IMR-90 (cell line): ENCODE data around the gene SRBD1. TPM values are rescaled to one million over a fixed set of nuclear protein-coding genes. Genes with fewer than 3 reads are reported as not detected.

ENCODE experiments used
- ATAC-seq: fragments of 200-7000 bp; cut with Tn5 transposase; 2 replicates; pipeline ENCODE4 v1.9.1; 2020; ENCODE audit warnings: low read depth, mild to moderate bottlenecking, moderate library complexity
- BruUV-seq: library from RNA; stranded (reverse); fragments of 400-500 nt; replicated peaks from 2 replicates; lab custom pipeline; 2021; lab: Mats Ljungman, UMichigan
- CTCF ChIA-PET: fragments of 300-600 bp; formaldehyde crosslinking; extraction: SDS; loops from one replicate; lab custom pipeline; 2021; ENCODE audit warnings: antibody characterized with exemption; lab: Yijun Ruan, JAX
- POLR2A ChIA-PET: fragments of 300-600 bp; sonication (Branson Sonifier 250); formaldehyde crosslinking; loops from one replicate; lab custom pipeline; 2022; ENCODE audit warnings: antibody characterized with exemption; ENCODE audit not compliant: unreplicated experiment; lab: Charles Lee
- DNase-seq: peaks from one replicate; pipeline ENCODE4 v3.0.0; 2013
- H2AFZ ChIP-seq: replicated peaks from 2 replicates; pipeline ENCODE3; 2013; ENCODE audit warnings: low read length, mild to moderate bottlenecking; ENCODE audit not compliant: poor library complexity
- H2AK5ac ChIP-seq: 2 replicates; pipeline ENCODE4 v1.6.1; 2013; ENCODE audit warnings: low read depth, low read length, inconsistent platforms
- H2AK9ac ChIP-seq: replicated peaks from 2 replicates; pipeline ENCODE3; 2013; ENCODE audit warnings: mild to moderate bottlenecking, low read depth, low read length, moderate library complexity; ENCODE audit not compliant: poor library complexity
- H2BK120ac ChIP-seq: 2 replicates; pipeline ENCODE4 v1.6.1; 2013; ENCODE audit warnings: low read depth, low read length, inconsistent platforms
- H2BK15ac ChIP-seq: 3 replicates; pipeline ENCODE4 v1.6.1; 2013; ENCODE audit warnings: low read depth, low read length, inconsistent platforms
- H2BK20ac ChIP-seq: 2 replicates; pipeline ENCODE4 v1.6.1; 2013; ENCODE audit warnings: low read depth, mild to moderate bottlenecking, inconsistent platforms, low read length, moderate library complexity
- H2BK5ac ChIP-seq: 2 replicates; pipeline ENCODE4 v1.6.1; 2013; ENCODE audit warnings: mild to moderate bottlenecking, low read depth, low read length, inconsistent platforms; ENCODE audit not compliant: poor library complexity, severe bottlenecking
- H3K14ac ChIP-seq: replicated peaks from 2 replicates; pipeline ENCODE4 v1.6.1; 2013; ENCODE audit warnings: low read depth, low read length, inconsistent platforms
- H3K18ac ChIP-seq: 2 replicates; pipeline ENCODE4 v1.6.1; 2013; ENCODE audit warnings: low read depth, low read length, control low read depth
- H3K23ac ChIP-seq: 2 replicates; pipeline ENCODE4 v1.6.1; 2013; ENCODE audit warnings: low read depth, low read length, inconsistent platforms
- H3K27ac ChIP-seq: 2 replicates; pipeline ENCODE4 v1.5.1; 2013; ENCODE audit warnings: mild to moderate bottlenecking, control low read depth, low read length; ENCODE audit not compliant: insufficient read depth
- H3K27me3 ChIP-seq: 2 replicates; pipeline ENCODE4 v1.6.1; 2013; ENCODE audit warnings: low read length; ENCODE audit not compliant: control insufficient read depth, insufficient read depth
- H3K36me3 ChIP-seq: 2 replicates; pipeline ENCODE4 v1.6.1; 2013; ENCODE audit warnings: low read length, mixed read lengths; ENCODE audit not compliant: control insufficient read depth, insufficient read depth
- H3K4ac ChIP-seq: 2 replicates; pipeline ENCODE4 v1.6.1; 2013; ENCODE audit warnings: low read depth, low read length, inconsistent platforms
- H3K4me1 ChIP-seq: 2 replicates; pipeline ENCODE4 v1.6.1; 2013; ENCODE audit warnings: low read length, mixed read lengths; ENCODE audit not compliant: control insufficient read depth, insufficient read depth
- H3K4me2 ChIP-seq: 2 replicates; pipeline ENCODE4 v1.6.1; 2013; ENCODE audit warnings: low read depth, mild to moderate bottlenecking, control low read depth, low read length, moderate library complexity
- H3K4me3 ChIP-seq: 2 replicates; pipeline ENCODE4 v1.5.1; 2013; ENCODE audit warnings: low read depth, mild to moderate bottlenecking, control low read depth, low read length, moderate library complexity; ENCODE audit not compliant: insufficient read depth
- H3K56ac ChIP-seq: 2 replicates; pipeline ENCODE4 v1.6.1; 2013; ENCODE audit warnings: low read length, inconsistent platforms; ENCODE audit not compliant: insufficient read depth; ENCODE audit errors: extremely low read depth
- H3K79me1 ChIP-seq, 2 experiments: 2 replicates each; pipeline ENCODE4 v1.6.1; 2013; ENCODE audit warnings: low read length in 2 of 2, inconsistent platforms in 1 of 2, low read depth in 1 of 2
- H3K9ac ChIP-seq: 2 replicates; pipeline ENCODE4 v1.6.1; 2013; ENCODE audit warnings: low read depth, low read length, control low read depth
- H3K9me1 ChIP-seq: 2 replicates; pipeline ENCODE4 v1.6.1; 2013; ENCODE audit warnings: low read length, inconsistent platforms; ENCODE audit not compliant: insufficient read depth
- H3K9me3 ChIP-seq: 2 replicates; pipeline ENCODE4 v1.6.1; 2013; ENCODE audit warnings: low read length; ENCODE audit not compliant: control insufficient read depth, insufficient read depth
- H4K20me1 ChIP-seq: 2 replicates; pipeline ENCODE4 v1.6.1; 2013; ENCODE audit warnings: low read length, inconsistent platforms; ENCODE audit not compliant: insufficient read depth
- H4K5ac ChIP-seq: 2 replicates; pipeline ENCODE4 v1.6.1; 2013; ENCODE audit warnings: mild to moderate bottlenecking, low read depth, low read length, control low read depth
- H4K8ac ChIP-seq, 2 experiments: 2 replicates each; pipeline ENCODE4 v1.6.1; 2013; ENCODE audit warnings: low read depth in 2 of 2, low read length in 2 of 2, control low read depth in 1 of 2, inconsistent platforms in 1 of 2
- H4K91ac ChIP-seq: 2 replicates; pipeline ENCODE4 v1.6.1; 2013; ENCODE audit warnings: low read depth, low read length, inconsistent platforms; ENCODE audit not compliant: insufficient read depth
- CHD1 ChIP-seq: IDR thresholded peaks from 2 replicates; pipeline ENCODE4 v1.6.1; 2012; ENCODE audit warnings: low read depth, low read length, improper control_type of control experiment
- CTCF ChIP-seq: conservative IDR thresholded peaks from 2 replicates; pipeline ENCODE4 v1.5.1; 2012; ENCODE audit warnings: mild to moderate bottlenecking, low read depth, low read length, improper control_type of control experiment
- FOS ChIP-seq: fragments of 150-350 bp; IDR thresholded peaks from 2 replicates; pipeline ENCODE4 v1.6.1; 2016; ENCODE audit warnings: low read depth, low read length
- MAZ ChIP-seq: IDR thresholded peaks from 2 replicates; pipeline ENCODE4 v1.6.1; 2012; ENCODE audit warnings: low read depth, mild to moderate bottlenecking, low read length, improper control_type of control experiment, moderate library complexity, borderline replicate concordance
- POLR2A ChIP-seq: IDR thresholded peaks from 2 replicates; pipeline ENCODE4 v1.6.1; 2012; ENCODE audit warnings: mild to moderate bottlenecking, low read depth, low read length
- RAD21 ChIP-seq: IDR thresholded peaks from 2 replicates; pipeline ENCODE4 v1.6.1; 2012; ENCODE audit warnings: low read length, improper control_type of control experiment
- RCOR1 ChIP-seq: IDR thresholded peaks from 2 replicates; pipeline ENCODE4 v1.6.1; 2012; ENCODE audit warnings: mild to moderate bottlenecking, low read length, improper control_type of control experiment; ENCODE audit not compliant: insufficient replicate concordance
- dilution Hi-C: fragments of 300-500 bp; cut with HindIII; formaldehyde crosslinking; loops from one replicate; pipeline ENCODE4 v1.14.3; 2018; ENCODE audit warnings: low sequenced_read_pairs; ENCODE audit not compliant: unreplicated experiment
- in situ Hi-C: fragments of 300-500 bp; cut with MboI; formaldehyde crosslinking; loops from 3 replicates; pipeline ENCODE4 v1.14.3; 2019; ENCODE audit warnings: low sequenced_read_pairs, inconsistent platforms, mixed read lengths
- intact Hi-C: fragments of 100-400 bp; cut with micrococcal nuclease; formaldehyde crosslinking; loops from 2 replicates; pipeline ENCODE4 v1.10.0; 2022
- polyA plus RNA-seq, 3 experiments: library from polyadenylated mRNA; depleted of rRNA; stranded (reverse); fragments of >200 nt; gene quantifications; 2 replicates each; pipeline ENCODE4 v1.2.3, GENCODE V29; 2012; ENCODE audit warnings: low replicate concordance in 1 of 3
- total RNA-seq: library from RNA; depleted of rRNA; stranded (reverse); fragments of >200 nt; gene quantifications from 2 replicates; pipeline ENCODE4 v1.2.3, GENCODE V29; 2012

SRBD1 gene
- total and polyA plus RNA-seq, 2 of the 4 experiments (the other 2 are of a cell fraction) = 3.5 to 14.7 TPM

DNA sequence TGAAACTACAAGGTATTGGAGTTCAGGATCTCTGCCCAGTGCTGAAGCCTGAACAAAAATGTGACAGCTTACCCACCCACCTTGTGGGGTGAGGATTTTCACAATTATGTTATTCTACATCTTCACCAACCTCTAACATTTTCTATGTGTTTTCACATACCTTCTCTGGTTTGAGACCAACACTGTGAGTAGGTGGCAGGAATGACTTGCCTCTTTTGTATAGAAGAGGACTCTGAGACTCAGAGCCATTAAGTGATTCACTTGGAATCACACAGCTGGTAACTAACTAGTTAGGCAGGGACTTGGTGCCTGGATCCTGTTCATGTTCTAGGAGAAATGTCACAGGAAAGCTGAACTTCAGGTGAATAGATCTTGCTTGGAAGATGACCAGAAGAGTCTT lies 14.8 kb upstream of the SRBD1 start:
- Histone ChIP-seq H4K5ac (no peak overlapping the region), H3K27ac (no peak overlapping the region), H2AK5ac (no peak overlapping the region), H3K14ac (no peak overlapping the region), H2BK15ac (no peak overlapping the region), H3K9me3 (no peaks in the 10 kb centered on the region), H4K91ac (no peak overlapping the region), H4K20me1 (no peaks in the 10 kb centered on the region), H4K8ac (no peak overlapping the region), H3K23ac (no peak overlapping the region), H2AK9ac (no peak overlapping the region), H3K9me1 (no peaks in the 10 kb centered on the region), H3K4ac (no peak overlapping the region), H2BK20ac (no peak overlapping the region), H3K9ac (no peak overlapping the region), H3K4me1 (peaks cover 2% of the 10 kb centered on the region; the same call in 1 of the 2 replicates), H3K18ac (no peak overlapping the region), H3K79me1 (no peaks in the 10 kb centered on the region), H3K56ac (no peak overlapping the region), H3K27me3 (peaks cover 68% of the 10 kb centered on the region), H3K4me2 (no peak overlapping the region), H3K36me3 (no peaks in the 10 kb centered on the region), H2BK5ac (no peak overlapping the region), H3K4me3 (no peak overlapping the region), H2AFZ (no peak overlapping the region), H2BK120ac (no peak overlapping the region)
- intact Hi-C loops = no loop called here
- in situ Hi-C loops = loop anchor here (25.0 kb wide), 1 partner anchor 686 kb away; no protein-coding TSS in a partner anchor
- no peak for TF ChIP-seq POLR2A
- TF ChIP-seq CHD1 = no peak
- TF ChIP-seq CTCF = no peak
- TF ChIP-seq FOS = no peak
- no peak for TF ChIP-seq RAD21
- TF ChIP-seq MAZ = no peak
- TF ChIP-seq RCOR1 = no peak
- DNase-seq (no peak), ATAC-seq (no peak)
- dilution Hi-C loops = loop anchor here (25.0 kb wide), 1 partner anchor 311 kb away; no protein-coding TSS in a partner anchor
- ChIA-PET CTCF (no interaction called here), POLR2A (no interaction called here)
- BruUV-seq = no TSS peak
